CD14-positive monocyte (primary cell): Measurements from ENCODE around the gene SLC35D1. TPM values are rescaled to one million over a fixed set of nuclear protein-coding genes. Genes with fewer than 3 reads are reported as not detected.
A peak's percentile ranks its signal among the peaks of the same experiment; 100 is the strongest.

Experiments
- DNase-seq, 3 donors: peaks; one replicate each; pipeline ENCODE4 v3.0.0-alpha.2; 2011 to 2022
- H2AFZ ChIP-seq: 2 replicates; pipeline ENCODE4 v1.6.0; 2012; ENCODE audit warnings: mild to moderate bottlenecking, low read depth, low read length, inconsistent platforms; ENCODE audit not compliant: insufficient read depth, poor library complexity, severe bottlenecking
- H3K27ac ChIP-seq, 2 donors: 1 replicate in 1 of 2; 2 replicates in 1 of 2; pipeline ENCODE4 v1.5.1; 2012 to 2013; ENCODE audit warnings: low read length in 2 of 2, control low read depth in 1 of 2, inconsistent platforms in 1 of 2, low read depth in 1 of 2, mild to moderate bottlenecking in 1 of 2
- H3K27me3 ChIP-seq, 2 donors: one replicate each; pipeline versions ENCODE4 v1.6.0 to v1.6.1; 2011 to 2013; ENCODE audit warnings: low read length in 2 of 2; ENCODE audit not compliant: control insufficient read depth in 2 of 2, insufficient read depth in 2 of 2
- H3K36me3 ChIP-seq, 2 donors: replicated peaks in 1 of 2; 1 replicate in 1 of 2; 2 replicates in 1 of 2; pipeline versions ENCODE4 v1.5.1 to v1.6.1; 2012 to 2013; ENCODE audit warnings: low read length in 2 of 2, control low read depth in 1 of 2, inconsistent platforms in 1 of 2, mild to moderate bottlenecking in 1 of 2; ENCODE audit not compliant: insufficient read depth in 2 of 2, control insufficient read depth in 1 of 2
- H3K4me1 ChIP-seq, 2 donors: 1 replicate in 1 of 2; 2 replicates in 1 of 2; pipeline versions ENCODE4 v1.5.1 to v1.6.1; 2012 to 2013; ENCODE audit warnings: low read length in 2 of 2, control low read depth in 1 of 2, inconsistent platforms in 1 of 2, mild to moderate bottlenecking in 1 of 2, moderate library complexity in 1 of 2; ENCODE audit not compliant: insufficient read depth in 2 of 2, control insufficient read depth in 1 of 2
- H3K4me2 ChIP-seq: replicated peaks from 2 replicates; pipeline ENCODE3; 2012; ENCODE audit warnings: low read length, moderate library complexity, mild to moderate bottlenecking; ENCODE audit not compliant: poor library complexity, severe bottlenecking; ENCODE audit errors: extremely low read depth
- H3K4me3 ChIP-seq, 3 experiments: fragments of 200-600 bp in 1 of 3; sonication (generic) in 1 of 3; replicated peaks in 1 of 3; 1 replicate in 2 of 3; 2 replicates in 1 of 3; pipeline ENCODE4 v1.5.1; 2011 to 2013; ENCODE audit warnings: low read length in 3 of 3, mild to moderate bottlenecking in 3 of 3, control low read depth in 2 of 3, low read depth in 2 of 3, inconsistent platforms in 1 of 3, moderate library complexity in 1 of 3
- H3K79me2 ChIP-seq: 2 replicates; pipeline ENCODE4 v1.6.0; 2012; ENCODE audit warnings: mild to moderate bottlenecking, control low read depth, inconsistent platforms, low read length, moderate library complexity; ENCODE audit not compliant: insufficient read depth
- H3K9ac ChIP-seq: 2 replicates; pipeline ENCODE4 v1.6.0; 2017; ENCODE audit warnings: low read length, mild to moderate bottlenecking; ENCODE audit not compliant: insufficient read depth, poor library complexity, severe bottlenecking
- H3K9me3 ChIP-seq, 2 donors: replicated peaks in 1 of 2; 1 replicate in 1 of 2; 2 replicates in 1 of 2; pipeline versions ENCODE4 v1.5.1 to v1.6.1; 2012 to 2013; ENCODE audit warnings: low read length in 2 of 2, control low read depth in 1 of 2; ENCODE audit not compliant: control insufficient read depth in 1 of 2, insufficient read depth in 1 of 2
- H4K20me1 ChIP-seq: 2 replicates; pipeline ENCODE4 v1.6.0; 2012; ENCODE audit warnings: mild to moderate bottlenecking, low read length, control low read depth, moderate library complexity; ENCODE audit not compliant: insufficient read depth
- H3K27ac Mint-ChIP-seq, 7 donors: one replicate each; pipeline ENCODE4 v1.8.0; 2020; ENCODE audit warnings: mild to moderate bottlenecking in 7 of 7, mixed read lengths in 7 of 7, moderate library complexity in 6 of 7, inconsistent platforms in 2 of 7
- H3K27me3 Mint-ChIP-seq, 3 donors: one replicate each; pipeline ENCODE4 v1.8.0; 2021 to 2022; ENCODE audit warnings: low read depth in 3 of 3, mild to moderate bottlenecking in 3 of 3, mixed read lengths in 3 of 3, moderate library complexity in 3 of 3, inconsistent platforms in 1 of 3
- H3K36me3 Mint-ChIP-seq, 2 donors: one replicate each; pipeline ENCODE4 v1.8.0; 2020; ENCODE audit warnings: mixed read lengths in 2 of 2, inconsistent platforms in 1 of 2, mild to moderate bottlenecking in 1 of 2
- H3K4me1 Mint-ChIP-seq: one replicate; pipeline ENCODE4 v1.8.0; 2020; ENCODE audit warnings: mild to moderate bottlenecking, mixed read lengths
- H3K4me3 Mint-ChIP-seq, 2 donors: one replicate each; pipeline ENCODE4 v1.8.0; 2020; ENCODE audit warnings: mild to moderate bottlenecking in 2 of 2, mixed read lengths in 2 of 2, moderate library complexity in 1 of 2
- H3K9me3 Mint-ChIP-seq, 7 donors: one replicate each; pipeline ENCODE4 v1.8.0; 2020 to 2022; ENCODE audit warnings: mixed read lengths in 7 of 7, mild to moderate bottlenecking in 6 of 7, moderate library complexity in 6 of 7, inconsistent platforms in 2 of 7
- CTCF ChIP-seq: fragments of 200-600 bp; IDR thresholded peaks from one replicate; pipeline ENCODE4 v1.8.0; 2022; ENCODE audit warnings: antibody characterized with exemption, mild to moderate bottlenecking
- WGBS: methylation state at CpG from one replicate; pipeline ENCODE4 v1.1.5; 2013; ENCODE audit warnings: missing lambda C conversion rate; ENCODE audit not compliant: insufficient coverage; 5-methylcytosine and 5-hydroxymethylcytosine counted together
- intact Hi-C, 2 donors: fragments of 100-400 bp; cut with micrococcal nuclease; formaldehyde crosslinking; loops; one replicate each; pipeline versions ENCODE4 v1.15.0 to v1.15.1; 2023
- polyA plus RNA-seq, 3 donors: library from polyadenylated mRNA; depleted of rRNA in 1 of 3; unstranded in 2 of 3; stranded (reverse) in 1 of 3; fragments of 300-500 nt in 2 of 3; fragments of >200 nt in 1 of 3; fragmentation: Illumina TruSeq in 2 of 3; gene quantifications; 1 replicate in 2 of 3; 2 replicates in 1 of 3; pipeline ENCODE4 v1.2.3, GENCODE V29; 2012 to 2021

Gene SLC35D1
- polyA plus RNA-seq, 3 donors, result 2.2 to 3.3 (median 2.7) TPM

- no peak overlapping the region for H3K9ac ChIP-seq
- no peaks in the 10 kb centered on the region for H4K20me1 ChIP-seq
- WGBS, result no CpG with 5 or more reads among the region's 9 CpGs
- H3K36me3 ChIP-seq, result no peaks in the 10 kb centered on the region
- Mint-ChIP-seq H3K4me3 (no peak overlapping the region), H3K9me3 (peaks cover 2 to 19% (median 6%) of the 10 kb centered on the region in 7 donors), H3K36me3 (no peaks in the 10 kb centered on the region), H3K27ac (no peak overlapping the region), H3K27me3 (peaks cover 0 to 1% (median 0%) of the 10 kb centered on the region in 3 donors), H3K4me1 (no peaks in the 10 kb centered on the region)
- no peak overlapping the region for H2AFZ ChIP-seq
- H3K4me1 ChIP-seq, result no peaks in the 10 kb centered on the region
- no peaks in the 10 kb centered on the region for H3K27me3 ChIP-seq
- H3K9me3 ChIP-seq, result no peaks in the 10 kb centered on the region
- no peak overlapping the region for H3K4me2 ChIP-seq
- no peaks in the 10 kb centered on the region for H3K79me2 ChIP-seq
- TF ChIP-seq CTCF, result no peak
- intact Hi-C loops, result no loop called here
- H3K4me3 ChIP-seq, result no peak overlapping the region
- DNase-seq, result no peak
- no peak overlapping the region for H3K27ac ChIP-seq
Measured at GRCh38 chr1:67084765-67085318, 30.9 kb upstream of the SLC35D1 start.

DNA sequence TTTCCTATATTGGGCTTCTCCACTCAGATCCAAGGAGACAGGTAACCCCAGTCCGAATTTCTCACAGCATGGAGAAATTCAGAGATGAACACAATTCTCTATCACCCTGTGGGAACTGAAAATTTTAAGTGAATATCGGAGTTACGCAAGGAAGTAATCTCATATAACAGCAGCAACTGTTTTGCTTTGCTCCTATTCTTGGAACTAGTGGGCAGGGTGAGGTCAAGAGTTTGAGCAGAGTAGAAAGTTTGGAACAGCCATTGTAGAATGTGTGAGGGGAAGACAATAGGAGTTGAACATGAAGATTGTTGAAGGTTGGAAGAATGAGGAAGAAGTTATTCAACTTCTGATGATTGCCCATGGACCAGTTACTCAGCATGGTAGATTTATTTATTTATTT, 24.3 kb upstream of the SLC35D1 start:
- Histone ChIP-seq H3K9me3 (no peaks in the 10 kb centered on the region), H3K9ac (no peak overlapping the region), H3K79me2 (no peaks in the 10 kb centered on the region), H3K4me3 (no peak overlapping the region), H4K20me1 (no peaks in the 10 kb centered on the region), H3K4me2 (no peak overlapping the region), H3K4me1 (no peaks in the 10 kb centered on the region), H2AFZ (no peak overlapping the region), H3K27me3 (no peaks in the 10 kb centered on the region), H3K36me3 (no peaks in the 10 kb centered on the region), H3K27ac (no peak overlapping the region)
- Mint-ChIP-seq H3K4me3 (no peak overlapping the region), H3K27me3 (peaks cover 0 to 4% (median under 1%) of the 10 kb centered on the region in 3 donors), H3K36me3 (no peaks in the 10 kb centered on the region), H3K9me3 (peaks cover 0 to 2% (median 0%) of the 10 kb centered on the region in 7 donors), H3K4me1 (no peaks in the 10 kb centered on the region), H3K27ac (peak overlapping the region in 1 of 7 donors; percentile 31)
- DNase-seq, result no peak
- no CpG with 5 or more reads among the region's 3 CpGs for WGBS
- intact Hi-C loops, result no loop called here
- no peak for TF ChIP-seq CTCF
